ENCODE data around the gene MMP24. TPM values are rescaled to one million over a fixed set of nuclear protein-coding genes. Genes with fewer than 3 reads are reported as not detected.

Gene MMP24
- total and polyA plus RNA-seq, 4 donors = 0.09 to 0.75 (median 0.42) TPM

- TF ChIP-seq, protein P1, sequence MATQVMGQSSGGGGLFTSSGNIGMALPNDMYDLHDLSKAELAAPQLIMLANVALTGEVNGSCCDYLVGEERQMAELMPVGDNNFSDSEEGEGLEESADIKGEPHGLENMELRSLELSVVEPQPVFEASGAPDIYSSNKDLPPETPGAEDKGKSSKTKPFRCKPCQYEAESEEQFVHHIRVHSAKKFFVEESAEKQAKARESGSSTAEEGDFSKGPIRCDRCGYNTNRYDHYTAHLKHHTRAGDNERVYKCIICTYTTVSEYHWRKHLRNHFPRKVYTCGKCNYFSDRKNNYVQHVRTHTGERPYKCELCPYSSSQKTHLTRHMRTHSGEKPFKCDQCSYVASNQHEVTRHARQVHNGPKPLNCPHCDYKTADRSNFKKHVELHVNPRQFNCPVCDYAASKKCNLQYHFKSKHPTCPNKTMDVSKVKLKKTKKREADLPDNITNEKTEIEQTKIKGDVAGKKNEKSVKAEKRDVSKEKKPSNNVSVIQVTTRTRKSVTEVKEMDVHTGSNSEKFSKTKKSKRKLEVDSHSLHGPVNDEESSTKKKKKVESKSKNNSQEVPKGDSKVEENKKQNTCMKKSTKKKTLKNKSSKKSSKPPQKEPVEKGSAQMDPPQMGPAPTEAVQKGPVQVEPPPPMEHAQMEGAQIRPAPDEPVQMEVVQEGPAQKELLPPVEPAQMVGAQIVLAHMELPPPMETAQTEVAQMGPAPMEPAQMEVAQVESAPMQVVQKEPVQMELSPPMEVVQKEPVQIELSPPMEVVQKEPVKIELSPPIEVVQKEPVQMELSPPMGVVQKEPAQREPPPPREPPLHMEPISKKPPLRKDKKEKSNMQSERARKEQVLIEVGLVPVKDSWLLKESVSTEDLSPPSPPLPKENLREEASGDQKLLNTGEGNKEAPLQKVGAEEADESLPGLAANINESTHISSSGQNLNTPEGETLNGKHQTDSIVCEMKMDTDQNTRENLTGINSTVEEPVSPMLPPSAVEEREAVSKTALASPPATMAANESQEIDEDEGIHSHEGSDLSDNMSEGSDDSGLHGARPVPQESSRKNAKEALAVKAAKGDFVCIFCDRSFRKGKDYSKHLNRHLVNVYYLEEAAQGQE (IDR thresholded peaks at IDR 0.05) = no peak
- no peak for TF ChIP-seq FOXA1 (IDR thresholded peaks at IDR 0.05)
Measured at GRCh38 chr20:35285806-35286076, 59.3 kb downstream of the MMP24 start (continued).

DNA sequence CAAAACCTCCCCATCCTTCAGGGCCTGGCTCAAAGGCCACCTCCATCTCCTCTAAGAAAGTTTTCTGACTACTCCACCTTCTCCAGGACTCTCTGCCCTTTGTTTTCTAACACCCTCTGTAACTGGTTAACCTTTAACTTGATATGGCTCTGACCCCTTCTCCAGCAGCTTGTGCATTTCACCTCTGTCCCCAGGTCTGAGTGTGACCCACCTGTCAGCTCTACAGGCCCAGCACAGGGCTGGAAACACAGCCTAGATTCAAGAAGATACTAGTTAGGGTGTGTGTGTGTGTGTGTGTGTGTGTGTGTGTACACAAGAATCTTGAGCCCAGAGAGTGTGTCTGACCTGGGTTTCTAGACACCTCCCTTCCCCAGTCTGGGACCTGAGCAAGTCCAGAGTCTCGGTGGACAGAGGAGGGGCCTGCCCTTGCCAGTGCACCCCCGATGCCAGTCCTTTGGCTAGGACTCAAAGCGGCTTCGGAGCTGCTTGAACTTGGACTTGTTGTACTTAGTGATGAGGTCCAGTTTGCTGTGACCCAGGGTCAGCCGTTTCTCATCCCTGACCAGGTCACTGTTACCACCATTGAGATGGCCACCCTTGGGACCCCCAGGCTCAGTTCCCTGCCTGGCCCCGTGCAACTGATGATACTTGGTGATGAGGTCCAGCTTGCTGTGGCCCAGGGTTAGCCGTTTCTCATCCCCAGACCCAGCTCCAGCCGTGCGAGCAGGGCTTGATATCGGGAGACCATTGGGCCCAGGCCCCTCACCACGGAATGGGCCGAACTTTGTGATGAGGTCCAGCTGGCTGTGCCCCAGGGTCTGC lies 59.8 kb downstream of the MMP24 start:
- peak; percentile 81 to 87 for TF ChIP-seq HNF4A (conservative IDR thresholded peaks at IDR 0.05)
- no peak for TF ChIP-seq RAD21 (IDR thresholded peaks at IDR 0.05)
- TF ChIP-seq, protein P1 (IDR thresholded peaks at IDR 0.05) = peak; percentile 66
- TF ChIP-seq SP1 (IDR thresholded peaks at IDR 0.05) = peak; percentile 85
- TF ChIP-seq GABPA (IDR thresholded peaks at IDR 0.05 in 1 of 2, conservative IDR thresholded peaks at IDR 0.05 in 1 of 2) = peak in 1 of 2 donors; percentile 61
- no peak for TF ChIP-seq EGR1 (IDR thresholded peaks at IDR 0.05; ENCODE audit: low read depth in 2 of 2)
- TF ChIP-seq RXRA (IDR thresholded peaks at IDR 0.05) = peak; percentile 85
- no peak for TF ChIP-seq HNF4G (IDR thresholded peaks at IDR 0.05)
- TF ChIP-seq, protein P2, sequence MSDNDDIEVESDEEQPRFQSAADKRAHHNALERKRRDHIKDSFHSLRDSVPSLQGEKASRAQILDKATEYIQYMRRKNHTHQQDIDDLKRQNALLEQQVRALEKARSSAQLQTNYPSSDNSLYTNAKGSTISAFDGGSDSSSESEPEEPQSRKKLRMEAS (IDR thresholded peaks at IDR 0.05) = no peak
- TF ChIP-seq NR2F2 (IDR thresholded peaks at IDR 0.05) = peak; percentile 64
- peak; percentile 78 for TF ChIP-seq YY1 (IDR thresholded peaks at IDR 0.05)
- TF ChIP-seq JUND (IDR thresholded peaks at IDR 0.05) = peak in 1 of 2 donors; percentile 37
- Histone ChIP-seq H3K9me3 (ENCODE audit: control insufficient read depth in 4 of 4, low read length in 3 of 4) (no peaks in the 10 kb centered on the region), H3K9ac (ENCODE audit: low read depth in 1 of 2, low read length in 2 of 2) (no peak overlapping the region), H3K27ac (ENCODE audit: low read depth in 1 of 2, low read length in 2 of 2) (peak overlapping the region; percentile 12 to 58), H3K4me1 (ENCODE audit: control insufficient read depth in 4 of 4, insufficient read depth in 4 of 4, low read length in 3 of 4) (peaks cover 8 to 31% (median 27%) of the 10 kb centered on the region in 4 donors), H3K27me3 (ENCODE audit: control insufficient read depth in 4 of 4, insufficient read depth in 4 of 4, low read length in 3 of 4) (no peaks in the 10 kb centered on the region), H3K36me3 (ENCODE audit: control insufficient read depth in 4 of 4, insufficient read depth in 3 of 4, low read depth in 1 of 4, low read length in 3 of 4) (peaks cover 0 to 3% (median 0%) of the 10 kb centered on the region in 4 donors), H3K4me3 (ENCODE audit: low read depth in 1 of 3, low read length in 3 of 3) (no peak overlapping the region)
- DNase-seq (ENCODE audit: low spot score) = no peak
- 60% methylated on average over 12 of the region's 12 CpGs for WGBS

Measured in liver (tissue), 9 donors.